Activated naive CD4-positive, alpha-beta T cell treated with anti-CD3 and anti-CD28 coated beads for 36 hours (primary cell): Measurements from ENCODE around the gene SLC6A11. TPM values are rescaled to one million over a fixed set of nuclear protein-coding genes. Genes with fewer than 3 reads are reported as not detected.

Source experiments
- CTCF ChIA-PET: fragments of 350-600 bp; sonication (Branson Sonifier 250); formaldehyde crosslinking; loops from one replicate; lab custom pipeline; 2021; ENCODE audit warnings: antibody characterized with exemption; lab: Charles Lee
- DNase-seq: peaks from one replicate; pipeline ENCODE4 v3.0.0-alpha.2; 2020
- H3K27ac Mint-ChIP-seq: one replicate; pipeline ENCODE4 v1.8.0; 2021; ENCODE audit warnings: mild to moderate bottlenecking, mixed read lengths
- H3K27me3 Mint-ChIP-seq: one replicate; pipeline ENCODE4 v1.8.0; 2021; ENCODE audit warnings: low read depth, mixed read lengths
- H3K36me3 Mint-ChIP-seq: one replicate; pipeline ENCODE4 v1.8.0; 2021; ENCODE audit warnings: low read depth, mixed read lengths
- H3K4me1 Mint-ChIP-seq: one replicate; pipeline ENCODE4 v1.8.0; 2021; ENCODE audit warnings: low read depth, mixed read lengths
- H3K4me3 Mint-ChIP-seq: one replicate; pipeline ENCODE4 v1.8.0; 2021; ENCODE audit warnings: mild to moderate bottlenecking, moderate library complexity, mixed read lengths
- H3K9me3 Mint-ChIP-seq: one replicate; pipeline ENCODE4 v1.8.0; 2021; ENCODE audit warnings: mixed read lengths
- intact Hi-C: fragments of 100-400 bp; cut with micrococcal nuclease; formaldehyde crosslinking; loops from one replicate; pipeline ENCODE4 v1.15.1; 2023
- total RNA-seq, 2 experiments: library from RNA; stranded (reverse); gene quantifications; one replicate each; pipeline ENCODE4 v1.2.3, GENCODE V29; 2021

SLC6A11 gene
- total RNA-seq, 2 experiments from 2014 or later, result not detected

DNA sequence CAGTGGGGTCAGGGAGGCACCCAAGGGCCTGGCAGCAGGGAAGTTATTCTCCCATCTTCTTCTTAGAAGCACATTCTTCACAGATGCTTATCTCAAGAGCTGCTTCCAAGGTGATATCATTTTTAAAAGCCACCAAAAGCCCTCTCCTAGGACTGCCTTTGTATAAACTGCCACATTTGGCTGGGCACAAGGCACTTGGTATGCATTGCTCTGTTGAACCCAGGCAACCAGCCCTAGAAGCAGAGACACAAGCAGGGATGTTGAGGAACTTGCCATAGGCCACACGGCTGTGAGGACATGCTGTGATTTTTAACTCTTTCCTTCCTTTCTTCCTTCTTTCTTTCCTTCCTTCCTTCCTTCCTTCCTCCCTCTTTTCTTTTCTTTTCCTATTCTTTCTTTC, 169.2 kb downstream of the SLC6A11 start:
- no peaks in the 10 kb centered on the region for H3K36me3 Mint-ChIP-seq
- H3K27ac Mint-ChIP-seq, result no peak overlapping the region
- H3K4me1 Mint-ChIP-seq, result no peaks in the 10 kb centered on the region
- H3K9me3 Mint-ChIP-seq, result no peaks in the 10 kb centered on the region
- CTCF ChIA-PET, result no interaction called here
- peaks cover 20% of the 10 kb centered on the region for H3K27me3 Mint-ChIP-seq
- no peak for DNase-seq
- intact Hi-C loops, result no loop called here
- H3K4me3 Mint-ChIP-seq, result no peak overlapping the region

DNA sequence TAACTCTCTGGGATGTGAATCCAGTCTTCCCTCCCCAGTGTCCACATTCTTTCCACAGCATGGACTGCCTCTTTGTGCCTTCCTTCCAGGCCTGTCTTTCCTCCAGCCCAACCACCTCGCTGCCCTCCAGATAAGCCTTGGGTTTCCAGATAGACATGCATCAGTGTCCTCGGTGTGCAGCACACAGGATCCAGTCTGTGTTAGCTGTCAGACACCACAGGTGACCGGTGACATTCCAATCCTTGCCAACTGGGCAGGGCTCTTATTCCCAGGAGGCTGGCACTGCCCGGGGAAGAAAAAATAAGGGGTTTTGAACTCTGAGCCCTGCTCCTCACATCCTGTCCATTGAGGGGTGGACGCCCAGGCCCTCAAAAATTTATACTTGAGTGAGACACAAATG, 170.6 kb downstream of the SLC6A11 start:
- H3K27ac Mint-ChIP-seq, result no peak overlapping the region
- DNase-seq, result no peak
- no peaks in the 10 kb centered on the region for H3K36me3 Mint-ChIP-seq
- no peaks in the 10 kb centered on the region for H3K9me3 Mint-ChIP-seq
- H3K4me3 Mint-ChIP-seq, result no peak overlapping the region
- intact Hi-C loops, result no loop called here
- H3K4me1 Mint-ChIP-seq, result no peaks in the 10 kb centered on the region
- CTCF ChIA-PET, result no interaction called here
- H3K27me3 Mint-ChIP-seq, result peaks cover 33% of the 10 kb centered on the region

DNA sequence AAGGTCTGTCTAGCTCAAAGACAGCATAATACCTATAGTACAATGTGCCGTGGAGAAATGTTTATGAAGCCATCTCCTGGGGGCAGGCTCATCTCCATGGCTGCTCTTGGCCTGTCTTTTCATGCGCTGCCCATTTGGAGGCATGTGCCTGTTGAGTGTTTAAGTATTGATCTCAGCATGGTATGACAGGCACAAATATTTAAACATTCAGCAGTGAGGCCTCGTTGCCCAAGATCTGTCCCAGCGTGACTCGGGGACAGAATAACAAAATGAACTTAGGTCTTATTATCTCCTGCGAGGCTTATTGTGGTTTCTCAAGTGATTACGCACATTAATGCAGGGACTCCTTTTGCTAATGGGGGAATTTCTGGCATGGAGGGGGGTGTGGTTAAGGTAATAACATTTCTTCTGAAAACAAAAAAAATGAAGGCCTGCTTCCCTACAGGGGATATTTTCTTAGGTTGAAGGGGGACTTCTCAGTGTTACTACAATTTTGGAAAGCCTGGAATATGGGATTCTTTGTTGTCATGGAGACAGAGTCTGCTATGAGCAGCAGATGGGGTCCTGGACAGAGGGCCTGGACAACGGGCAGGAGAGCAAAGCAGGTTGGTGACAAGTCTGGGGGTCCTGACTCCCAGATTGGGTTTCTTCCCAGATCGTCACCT, 172.1 kb downstream of the SLC6A11 start:
- Mint-ChIP-seq H3K27ac (no peak overlapping the region), H3K4me3 (no peak overlapping the region), H3K9me3 (no peaks in the 10 kb centered on the region), H3K36me3 (no peaks in the 10 kb centered on the region), H3K4me1 (peaks cover 4% of the 10 kb centered on the region), H3K27me3 (peaks cover 34% of the 10 kb centered on the region)
- intact Hi-C loops, result no loop called here
- CTCF ChIA-PET, result interaction anchor here (1.9 kb wide), 1 partner anchor 42 kb away, joined by 5 read pairs; no protein-coding TSS in a partner anchor
- DNase-seq, result no peak

- H3K4me1 Mint-ChIP-seq, result peaks cover 4% of the 10 kb centered on the region
- DNase-seq, result no peak
- no peak overlapping the region for H3K4me3 Mint-ChIP-seq
- no peak overlapping the region for H3K27ac Mint-ChIP-seq
- no peaks in the 10 kb centered on the region for H3K36me3 Mint-ChIP-seq
- intact Hi-C loops, result no loop called here
- peaks cover 42% of the 10 kb centered on the region for H3K27me3 Mint-ChIP-seq
- H3K9me3 Mint-ChIP-seq, result no peaks in the 10 kb centered on the region
- CTCF ChIA-PET, result interaction anchor here (1.9 kb wide), 1 partner anchor 43 kb away, joined by 5 read pairs; no protein-coding TSS in a partner anchor
Measured at GRCh38 chr3:10988991-10989484, 173.0 kb downstream of the SLC6A11 start.

Other genes starting within 250 kb of the SLC6A11 start
- not detected for gene SLC6A1, start 176.5 kb downstream of the SLC6A11 start, total RNA-seq